Common myeloid progenitor, CD34-positive (primary cell): ENCODE results near the gene GALP.
A peak's percentile ranks its signal among the peaks of the same experiment; 100 is the strongest.
"Not testable (repeated sequence)": the region's sequence is repeated elsewhere in the genome, so short reads cannot be mapped to it uniquely, and the experiment has no call there.

Experiments used
- CTCF ChIA-PET: fragments of 350-600 bp; sonication (Branson Sonifier 250); formaldehyde crosslinking; loops from one replicate; lab custom pipeline; 2021; ENCODE audit warnings: antibody characterized with exemption; lab: Charles Lee
- POLR2A ChIA-PET: fragments of 350-600 bp; sonication (Branson Sonifier 250); formaldehyde crosslinking; loops from one replicate; lab custom pipeline; 2021; ENCODE audit warnings: antibody characterized with exemption; lab: Charles Lee
- DNase-seq, 3 donors: peaks; one replicate each; pipeline versions ENCODE4 v3.0.0 to v3.0.0-alpha.2; 2013
- H3K27ac ChIP-seq, 2 experiments: 1 replicate in 1 of 2; 2 replicates in 1 of 2; pipeline ENCODE4 v1.7.0; 2013; ENCODE audit warnings: inconsistent platforms in 2 of 2, low read length in 2 of 2, mild to moderate bottlenecking in 2 of 2, low read depth in 1 of 2, moderate library complexity in 1 of 2; ENCODE audit not compliant: severe bottlenecking in 2 of 2, insufficient read depth in 1 of 2, poor library complexity in 1 of 2
- H3K27me3 ChIP-seq, 5 experiments: replicated peaks in 2 of 5; 1 replicate in 3 of 5; 2 replicates in 2 of 5; pipeline versions ENCODE4 v1.6.1 to v1.7.0; 2013; ENCODE audit warnings: low read length in 4 of 5, mild to moderate bottlenecking in 2 of 5, moderate library complexity in 2 of 5, inconsistent platforms in 1 of 5; ENCODE audit not compliant: insufficient read depth in 5 of 5, control insufficient read depth in 4 of 5
- H3K36me3 ChIP-seq, 4 experiments: 1 replicate in 2 of 4; 2 replicates in 2 of 4; pipeline versions ENCODE4 v1.6.1 to v1.7.0; 2013; ENCODE audit warnings: low read length in 3 of 4, control low read depth in 1 of 4, mild to moderate bottlenecking in 1 of 4; ENCODE audit not compliant: control insufficient read depth in 4 of 4, insufficient read depth in 4 of 4
- H3K4me1 ChIP-seq, 4 experiments: 1 replicate in 3 of 4; 2 replicates in 1 of 4; pipeline versions ENCODE4 v1.6.1 to v1.7.1; 2013; ENCODE audit warnings: low read length in 3 of 4, mild to moderate bottlenecking in 3 of 4, control low read depth in 1 of 4, inconsistent platforms in 1 of 4, moderate library complexity in 1 of 4; ENCODE audit not compliant: control insufficient read depth in 4 of 4, insufficient read depth in 4 of 4; ENCODE audit errors: control extremely low read depth in 1 of 4
- H3K4me3 ChIP-seq, 7 experiments: 1 replicate in 4 of 7; 2 replicates in 3 of 7; pipeline versions ENCODE4 v1.5.1 to v1.7.0; 2013; ENCODE audit warnings: mild to moderate bottlenecking in 7 of 7, low read length in 6 of 7, moderate library complexity in 6 of 7, inconsistent platforms in 2 of 7, low read depth in 2 of 7, control low read depth in 1 of 7; ENCODE audit not compliant: insufficient read depth in 4 of 7, control insufficient read depth in 1 of 7; ENCODE audit errors: extremely low read depth in 1 of 7
- H3K9me3 ChIP-seq, 5 experiments: 1 replicate in 4 of 5; 2 replicates in 1 of 5; pipeline versions ENCODE4 v1.6.1 to v1.7.1; 2013; ENCODE audit warnings: low read length in 4 of 5, mild to moderate bottlenecking in 2 of 5, inconsistent platforms in 1 of 5, low read depth in 1 of 5, moderate library complexity in 1 of 5; ENCODE audit not compliant: control insufficient read depth in 4 of 5, insufficient read depth in 2 of 5; ENCODE audit errors: control extremely low read depth in 1 of 5
- WGBS: methylation state at CpG from one replicate; pipeline ENCODE4 v1.1.5; 2013; ENCODE audit not compliant: insufficient coverage; 5-methylcytosine and 5-hydroxymethylcytosine counted together

The GALP gene

DNA sequence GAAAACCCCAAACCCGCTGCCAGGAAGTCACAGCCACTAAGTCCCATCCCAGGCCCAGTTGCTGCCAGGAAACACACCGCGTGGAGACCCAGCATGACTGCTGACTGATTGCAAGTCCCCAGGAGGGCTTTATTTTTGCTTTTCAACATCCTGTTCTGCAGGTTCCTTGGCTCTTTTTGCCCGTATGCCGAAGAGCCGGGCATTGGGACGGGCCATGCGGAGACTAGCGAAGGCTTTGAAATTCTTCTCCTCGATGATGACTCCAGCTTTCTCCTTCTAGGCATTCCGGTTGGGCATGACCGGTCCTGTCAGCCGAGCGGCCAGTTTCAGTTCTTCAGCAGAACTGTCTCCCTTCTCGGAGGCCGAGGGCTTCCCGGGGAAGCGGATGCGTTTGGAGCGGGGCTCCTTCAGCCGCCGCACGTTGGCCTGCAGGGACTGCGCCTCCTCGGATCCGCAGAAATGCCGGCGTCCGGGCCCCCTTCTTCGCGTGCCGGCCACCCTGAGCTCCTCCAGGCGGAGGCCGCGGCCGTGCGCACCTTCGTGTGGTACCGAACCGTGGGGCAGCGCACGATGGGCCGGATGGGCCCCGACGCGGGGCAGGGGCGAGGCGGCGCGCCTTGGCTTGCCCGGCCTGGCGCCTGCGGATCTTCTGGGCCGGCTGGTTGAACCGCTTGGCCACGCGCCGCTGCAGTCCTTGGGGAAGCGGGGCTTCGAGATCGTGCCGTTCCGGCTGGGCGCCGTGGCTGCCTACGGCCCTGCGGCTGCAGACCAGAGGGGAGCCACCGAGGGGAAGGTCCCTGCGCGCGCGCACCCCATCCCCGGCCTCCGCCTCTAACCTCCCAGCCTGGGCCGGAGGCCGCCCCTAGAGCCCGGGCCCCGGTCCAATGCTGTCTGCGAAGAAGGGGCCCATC, 41.5 kb downstream of the GALP start:
- Histone ChIP-seq H3K4me3 (peak overlapping the region; percentile 11 to 77 (median 49)), H3K4me1 (peaks cover 0 to 17% (median 10%) of the 10 kb centered on the region in 4 experiments), H3K9me3 (no peaks in the 10 kb centered on the region), H3K27ac (peak overlapping the region in 1 of 2 experiments; percentile 46), H3K36me3 (no peaks in the 10 kb centered on the region), H3K27me3 (no peaks in the 10 kb centered on the region)
- CTCF ChIA-PET, result interaction anchor here (1.9 kb wide), 1 partner anchor 36 kb away, joined by 7 read pairs; no protein-coding TSS in a partner anchor
- WGBS, result 2% methylated on average over 67 of the region's 79 CpGs
- POLR2A ChIA-PET, result no interaction called here
- DNase-seq, result peak; percentile 21 to 78 (median 69)

DNA sequence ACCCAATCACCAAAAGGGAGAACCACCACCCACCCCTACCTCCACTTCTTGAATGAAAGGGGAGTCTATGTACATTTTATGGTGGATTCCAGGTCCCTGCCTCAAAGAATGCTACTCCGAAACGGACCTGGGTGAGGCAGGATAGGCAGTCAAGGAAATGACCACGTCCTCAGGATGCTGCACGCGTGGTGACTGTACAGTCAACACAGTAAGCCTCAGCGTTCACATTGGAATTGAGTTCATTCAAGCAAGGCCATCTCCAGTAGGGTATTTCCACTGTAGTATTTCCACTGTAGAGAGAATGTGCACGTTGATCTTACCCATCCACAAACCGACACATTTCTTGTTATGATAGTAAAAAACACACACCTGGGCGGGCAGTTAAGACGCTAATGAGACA, 43.2 kb downstream of the GALP start:
- Histone ChIP-seq H3K27ac (no peak overlapping the region), H3K4me1 (peaks cover 0 to 17% (median 10%) of the 10 kb centered on the region in 4 experiments), H3K27me3 (no peaks in the 10 kb centered on the region), H3K9me3 (no peaks in the 10 kb centered on the region), H3K4me3 (no peak overlapping the region), H3K36me3 (no peaks in the 10 kb centered on the region)
- ChIA-PET CTCF (interaction anchor here (1.9 kb wide), 1 partner anchor 14 kb away, joined by 5 read pairs; no protein-coding TSS in a partner anchor), POLR2A (no interaction called here)
- no peak for DNase-seq
- WGBS, result 96% methylated on average over 10 of the region's 10 CpGs

DNA sequence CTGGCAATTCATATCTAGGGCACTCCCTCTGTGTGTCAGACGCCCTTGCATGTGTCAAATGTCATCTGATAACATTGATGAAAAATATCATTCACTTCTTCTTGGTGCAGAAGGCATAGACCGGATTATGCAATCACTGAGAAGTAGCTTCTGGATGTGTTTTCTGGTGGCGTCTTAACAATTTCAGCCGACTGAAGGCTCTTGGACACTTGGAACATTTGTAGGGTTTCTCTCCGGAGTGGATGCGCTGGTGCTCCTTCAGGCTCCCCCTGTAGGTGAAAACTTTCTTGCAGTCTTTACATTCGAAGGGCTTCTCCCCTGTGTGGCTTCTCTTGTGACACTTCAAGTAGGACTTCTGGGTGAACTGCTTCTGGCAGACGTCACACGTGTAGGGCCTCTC, 45.6 kb downstream of the GALP start:
- H3K4me3 ChIP-seq, H3K36me3 ChIP-seq, H3K27me3 ChIP-seq, H3K27ac ChIP-seq, H3K9me3 ChIP-seq: not testable (repeated sequence)
- ChIA-PET CTCF (interaction anchor here (0.6 to 1.7 kb wide), 5 partner anchors 31 to 853 kb away, joined by 3 to 5 read pairs (median 4); no protein-coding TSS in a partner anchor), POLR2A (interaction anchor here (0.6 kb wide), 1 partner anchor 11 kb away, joined by 3 read pairs; no protein-coding TSS in a partner anchor)
- 72% methylated on average over 9 of the region's 9 CpGs for WGBS
- peaks cover 0 to 17% (median 10%) of the 10 kb centered on the region in 4 experiments for H3K4me1 ChIP-seq
- DNase-seq, result peak; percentile 10 to 37 (median 37)

DNA sequence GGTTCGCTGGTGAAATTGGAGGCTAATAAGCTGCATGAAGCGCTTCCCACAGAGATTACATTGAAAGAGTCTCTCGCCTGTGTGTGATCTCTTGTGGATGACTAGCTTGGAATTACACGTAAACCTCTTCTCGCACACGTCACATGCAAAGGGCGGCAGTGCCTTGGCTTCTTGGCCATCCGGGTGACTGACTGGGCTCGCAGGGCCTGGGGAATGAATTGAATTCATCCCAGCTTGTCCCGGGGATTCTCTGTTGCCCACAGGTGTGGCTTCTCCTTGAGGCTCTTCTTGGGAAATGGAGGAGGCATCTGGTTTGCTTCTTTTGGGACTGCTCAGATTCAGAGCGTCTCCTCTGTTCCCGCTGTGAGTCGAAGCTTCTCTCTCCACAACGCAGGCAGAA, 46.0 kb downstream of the GALP start:
- H3K36me3 ChIP-seq, result no peaks in the 10 kb centered on the region
- 96% methylated on average over 9 of the region's 14 CpGs for WGBS
- no peaks in the 10 kb centered on the region for H3K9me3 ChIP-seq
- H3K27ac ChIP-seq, result no peak overlapping the region
- no peak for DNase-seq
- ChIA-PET POLR2A (interaction anchor here (0.6 kb wide), 1 partner anchor 11 kb away, joined by 3 read pairs; no protein-coding TSS in a partner anchor), CTCF (interaction anchor here (0.6 to 1.7 kb wide), 5 partner anchors 30 to 853 kb away, joined by 3 to 5 read pairs (median 4); no protein-coding TSS in a partner anchor)
- H3K27me3 ChIP-seq, result no peaks in the 10 kb centered on the region
- H3K4me3 ChIP-seq, result no peak overlapping the region
- H3K4me1 ChIP-seq, result peaks cover 0 to 13% (median 10%) of the 10 kb centered on the region in 4 experiments

DNA sequence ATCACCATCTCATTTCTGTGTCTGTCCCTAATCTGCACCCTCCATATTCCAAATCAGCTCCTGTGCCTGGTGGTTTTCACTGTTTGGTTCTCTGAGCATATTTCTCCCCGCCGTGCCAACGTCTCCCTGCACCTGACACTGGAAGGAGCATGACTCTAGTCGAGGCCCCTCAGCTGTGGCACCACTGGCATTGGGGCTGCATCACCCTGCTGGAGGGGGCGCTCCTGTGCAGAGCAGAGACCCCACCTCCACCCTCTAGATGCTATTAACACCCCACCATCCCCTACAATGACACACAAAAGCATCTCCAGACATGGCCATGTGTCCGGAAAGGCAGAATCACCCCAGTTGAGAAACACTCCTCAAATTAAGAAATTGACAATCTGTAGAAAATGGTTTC, 47.1 kb downstream of the GALP start:
- peaks cover 0 to 3% (median 0%) of the 10 kb centered on the region in 4 experiments for H3K4me1 ChIP-seq
- DNase-seq, result no peak
- POLR2A ChIA-PET, result no interaction called here
- no peak overlapping the region for H3K27ac ChIP-seq
- no peaks in the 10 kb centered on the region for H3K9me3 ChIP-seq
- CTCF ChIA-PET, result no interaction called here
- H3K27me3 ChIP-seq, result no peaks in the 10 kb centered on the region
- 94% methylated on average over 3 of the region's 6 CpGs for WGBS
- H3K4me3 ChIP-seq, result no peak overlapping the region
- no peaks in the 10 kb centered on the region for H3K36me3 ChIP-seq

DNA sequence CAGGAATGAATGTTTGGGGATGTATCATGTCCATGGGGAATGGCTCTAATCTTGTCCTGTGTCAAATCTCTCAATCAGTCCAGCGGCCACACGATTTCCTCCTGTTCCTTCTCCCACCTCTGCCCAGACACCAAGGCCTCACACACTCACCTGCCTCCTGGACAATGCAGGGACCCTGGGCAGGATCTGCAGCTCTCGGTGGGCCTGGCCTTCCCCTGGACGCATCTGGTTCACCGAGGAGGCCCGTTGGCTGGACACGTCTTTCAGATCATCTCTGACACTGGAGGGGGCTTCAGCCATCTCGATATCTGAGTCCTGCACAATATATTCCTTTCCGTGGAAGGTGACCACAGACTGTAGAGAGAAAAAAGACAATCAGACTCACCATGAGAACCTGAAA, 47.7 kb downstream of the GALP start:
- no peaks in the 10 kb centered on the region for H3K27me3 ChIP-seq

More for the DNA sequence above, 47.7 kb downstream of the GALP start:
- Histone ChIP-seq H3K27ac (no peak overlapping the region), H3K9me3 (no peaks in the 10 kb centered on the region), H3K4me1 (no peaks in the 10 kb centered on the region), H3K4me3 (no peak overlapping the region), H3K36me3 (no peaks in the 10 kb centered on the region)
- CTCF ChIA-PET, result no interaction called here
- WGBS, result 98% methylated on average over 6 of the region's 9 CpGs
- POLR2A ChIA-PET, result no interaction called here
- DNase-seq, result no peak
